ENCODE measurements around the gene RPS14. TPM values are rescaled to one million over a fixed set of nuclear protein-coding genes. Genes with fewer than 3 reads are reported as not detected.

RPS14 gene
- total RNA-seq, 1 donor from 2014 or later: 2,378 TPM

GRCh38 chr5:150402229-150402773 lies 47.2 kb downstream of the RPS14 start:
- intact Hi-C loops (cut with micrococcal nuclease): no loop called here

- intact Hi-C loops (cut with micrococcal nuclease): no loop called here
Observed at GRCh38 chr5:150401376-150402228, 47.9 kb downstream of the RPS14 start.

GRCh38 chr5:150401076-150401375 lies 48.5 kb downstream of the RPS14 start:
- intact Hi-C loops (cut with micrococcal nuclease): no loop called here

GRCh38 chr5:150400316-150401075 lies 49.0 kb downstream of the RPS14 start:
- intact Hi-C loops (cut with micrococcal nuclease): no loop called here

- intact Hi-C loops (cut with micrococcal nuclease): no loop called here
Observed at GRCh38 chr5:150399524-150400211, 49.9 kb downstream of the RPS14 start.

GRCh38 chr5:150398722-150399523 lies 50.6 kb downstream of the RPS14 start:
- intact Hi-C loops (cut with micrococcal nuclease): loop anchor here (1.0 kb wide), 1 partner anchor 37 kb away; no protein-coding TSS in a partner anchor

GRCh38 chr5:150397782-150398721 lies 51.5 kb downstream of the RPS14 start:
- intact Hi-C loops (cut with micrococcal nuclease): loop anchor here (1.0 kb wide), 1 partner anchor 38 kb away; no protein-coding TSS in a partner anchor

GRCh38 chr5:150397146-150397781 lies 52.3 kb downstream of the RPS14 start:
- intact Hi-C loops (cut with micrococcal nuclease): no loop called here

- intact Hi-C loops (cut with micrococcal nuclease): no loop called here
Observed at GRCh38 chr5:150396267-150396666, 53.3 kb downstream of the RPS14 start.

GRCh38 chr5:150395688-150395975 lies 53.9 kb downstream of the RPS14 start:
- intact Hi-C loops (cut with micrococcal nuclease): no loop called here

- intact Hi-C loops (cut with micrococcal nuclease): no loop called here
Observed at GRCh38 chr5:150394912-150395687, 54.4 kb downstream of the RPS14 start.

- intact Hi-C loops (cut with micrococcal nuclease): no loop called here
Observed at GRCh38 chr5:150394131-150394530, 55.4 kb downstream of the RPS14 start.

- intact Hi-C loops (cut with micrococcal nuclease): no loop called here
Observed at GRCh38 chr5:150393096-150393645, 56.4 kb downstream of the RPS14 start.

GRCh38 chr5:150392680-150393079 lies 56.9 kb downstream of the RPS14 start:
- intact Hi-C loops (cut with micrococcal nuclease): no loop called here

Data from T-helper 2 cell treated with Interferon-gamma antibody and Interleukin-4, amounts not matched to agents 100 ng/mL and 5 ng/mL, for 36 hours (primary cell).